Measurements from ENCODE around the gene PANX1.

Gene PANX1

GRCh38 chr11:94186342-94187203, 57.9 kb downstream of the PANX1 start:
- no peak for DNase-seq

DNA sequence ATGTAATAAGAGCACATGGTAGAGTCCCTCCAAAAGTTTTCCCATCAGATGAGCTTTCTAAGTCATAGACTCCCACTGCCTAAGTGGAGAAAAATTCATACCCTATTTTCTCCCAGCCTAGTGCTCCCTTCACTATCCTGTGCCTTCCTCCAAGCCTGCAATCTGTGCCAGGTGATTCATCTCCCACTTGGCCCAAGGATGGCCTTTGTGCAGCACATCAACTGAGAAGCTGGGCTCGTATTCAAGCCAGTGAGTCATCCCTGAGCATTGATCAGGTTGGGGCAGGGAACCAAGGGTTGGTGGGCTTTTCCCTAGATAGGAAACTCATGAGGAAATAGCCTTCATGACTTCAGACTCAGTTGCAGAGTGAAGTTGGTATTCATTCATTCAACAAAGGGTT, 64.6 kb downstream of the PANX1 start:
- DNase-seq = no peak

DNA sequence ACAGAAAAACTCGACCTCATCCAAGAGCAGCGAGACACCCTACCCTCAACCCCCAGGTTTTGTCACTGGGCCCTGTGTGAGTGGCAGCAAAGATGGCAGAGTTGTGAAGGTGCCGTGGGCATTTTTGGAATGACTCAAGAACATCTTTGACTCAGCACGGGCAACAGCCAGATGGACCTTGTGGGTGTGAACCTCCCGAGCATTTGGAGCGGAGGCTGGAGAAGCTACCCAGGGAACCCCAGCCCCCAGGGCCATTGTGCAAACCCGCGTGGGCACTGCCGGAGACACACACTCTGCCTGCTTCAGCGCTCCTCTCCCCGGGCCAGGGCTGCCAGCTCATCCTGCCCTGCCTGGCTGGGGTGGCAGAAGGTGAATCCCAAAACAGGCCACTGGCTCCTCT, 66.1 kb downstream of the PANX1 start:
- no peak for DNase-seq

DNA sequence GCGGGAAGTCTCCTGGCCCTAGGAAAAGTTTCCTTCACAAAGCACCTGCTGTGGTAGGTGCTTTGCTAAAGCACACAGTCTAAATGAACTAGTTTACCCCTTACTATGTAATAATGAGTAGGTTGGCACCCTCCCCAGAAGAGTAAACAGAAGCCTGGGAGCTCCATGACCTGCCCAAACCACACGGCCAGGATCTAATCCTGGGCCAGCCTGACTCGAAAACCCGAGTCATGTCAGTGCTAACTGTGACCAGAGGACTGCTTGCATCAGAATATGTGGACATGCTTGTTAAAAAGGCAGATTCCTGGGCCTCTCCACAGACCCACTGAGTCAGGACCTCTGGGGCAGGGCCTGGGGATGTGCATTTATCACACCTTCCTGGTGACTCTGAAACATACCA, 67.7 kb downstream of the PANX1 start:
- DNase-seq = no peak

- DNase-seq = no peak
These were observed 70.1 kb downstream of the PANX1 start for GRCh38 chr11:94198718-94199117.

GRCh38 chr11:94199136-94200130, 70.8 kb downstream of the PANX1 start:
- no peak for DNase-seq

- DNase-seq = no peak
These were observed 72.4 kb downstream of the PANX1 start for GRCh38 chr11:94201004-94201465.

GRCh38 chr11:94203070-94203469, 74.4 kb downstream of the PANX1 start:
- no peak for DNase-seq

- DNase-seq = no peak
These were observed 82.7 kb downstream of the PANX1 start for GRCh38 chr11:94211261-94211830.

DNA sequence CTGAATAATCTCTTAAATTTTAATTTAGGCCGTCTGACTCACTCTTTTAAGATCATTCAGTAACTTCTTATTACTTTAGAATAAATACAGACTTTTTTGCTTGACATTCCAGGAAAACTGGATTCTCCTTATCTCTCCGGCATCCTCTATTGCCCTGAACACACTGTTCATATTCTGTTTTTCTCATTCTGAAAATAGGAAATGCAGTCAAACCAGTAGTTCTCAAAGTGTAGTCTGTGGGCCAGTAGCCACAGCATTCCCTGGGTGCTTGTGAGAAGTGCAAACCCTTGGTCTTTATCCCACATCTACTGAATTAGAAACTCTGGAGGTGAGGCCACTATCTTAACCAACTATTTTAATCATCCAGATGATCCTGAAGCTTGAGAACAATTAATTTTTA, 84.3 kb downstream of the PANX1 start:
- no peak for DNase-seq

DNA sequence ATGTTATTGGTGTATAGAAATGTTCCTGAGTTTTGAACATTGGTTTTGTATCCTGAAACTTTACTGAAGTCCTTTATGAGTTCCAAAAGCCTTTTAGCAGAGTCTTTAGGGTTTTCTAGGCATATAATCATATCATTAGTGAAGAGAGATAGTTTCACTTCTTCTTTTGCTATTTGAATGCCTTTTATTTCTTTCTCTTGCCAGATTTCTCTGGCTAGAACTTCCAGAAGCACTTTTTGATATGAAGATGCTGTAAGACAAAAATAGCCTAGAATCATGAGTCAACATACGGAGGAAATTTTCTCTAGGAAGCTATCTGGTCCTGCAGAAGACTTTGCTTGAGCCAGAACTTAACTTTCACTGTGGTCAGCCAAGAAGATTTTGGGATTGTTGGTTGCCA, 89.1 kb downstream of the PANX1 start:
- no peak for DNase-seq

GRCh38 chr11:94218372-94218771, 89.7 kb downstream of the PANX1 start:
- DNase-seq = no peak

DNA sequence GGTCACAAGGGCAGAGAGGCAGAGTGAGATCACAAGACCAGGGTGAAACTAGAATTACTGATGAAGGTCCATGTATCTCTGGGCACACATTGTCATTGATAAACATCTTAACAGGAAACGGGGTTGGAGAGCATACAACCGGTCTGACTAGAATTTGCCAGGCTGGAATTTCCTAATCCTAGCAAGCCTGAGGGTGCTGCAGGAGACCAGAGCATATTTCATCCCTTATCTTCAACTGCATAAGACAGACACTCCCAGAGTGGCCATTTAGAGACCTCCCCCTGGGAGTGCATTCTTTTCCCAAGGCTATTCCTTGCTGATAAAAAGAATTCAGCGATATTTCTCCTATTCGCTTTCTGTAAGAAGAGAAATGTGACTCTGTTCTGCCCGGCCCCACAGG, 91.1 kb downstream of the PANX1 start:
- DNase-seq = no peak

DNA sequence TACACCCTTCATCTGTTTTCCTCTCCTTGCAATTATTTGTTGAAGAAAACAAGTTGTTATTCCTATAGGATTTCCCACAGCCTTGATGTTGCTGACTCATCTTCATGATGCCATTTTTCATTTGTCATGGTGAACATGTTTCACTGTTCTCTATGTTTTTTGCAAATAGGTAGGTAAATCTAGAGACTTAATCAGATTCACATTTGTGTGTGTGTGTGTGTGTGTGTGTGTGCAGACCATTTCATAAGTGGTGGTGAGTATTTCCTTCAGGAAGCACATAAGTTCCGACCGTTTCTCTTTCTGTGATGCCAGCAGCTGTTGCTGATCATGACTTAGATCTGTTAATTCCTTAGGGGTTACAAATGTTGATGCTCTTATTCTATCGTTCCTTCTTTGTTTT, 95.4 kb downstream of the PANX1 start:
- no peak for DNase-seq
